ENCODE measurements around the gene TCF7. TPM values are rescaled to one million over a fixed set of nuclear protein-coding genes. Genes with fewer than 3 reads are reported as not detected.

TCF7 gene
- total RNA-seq, 1 donor from 2014 or later, result 5.7 TPM

DNA sequence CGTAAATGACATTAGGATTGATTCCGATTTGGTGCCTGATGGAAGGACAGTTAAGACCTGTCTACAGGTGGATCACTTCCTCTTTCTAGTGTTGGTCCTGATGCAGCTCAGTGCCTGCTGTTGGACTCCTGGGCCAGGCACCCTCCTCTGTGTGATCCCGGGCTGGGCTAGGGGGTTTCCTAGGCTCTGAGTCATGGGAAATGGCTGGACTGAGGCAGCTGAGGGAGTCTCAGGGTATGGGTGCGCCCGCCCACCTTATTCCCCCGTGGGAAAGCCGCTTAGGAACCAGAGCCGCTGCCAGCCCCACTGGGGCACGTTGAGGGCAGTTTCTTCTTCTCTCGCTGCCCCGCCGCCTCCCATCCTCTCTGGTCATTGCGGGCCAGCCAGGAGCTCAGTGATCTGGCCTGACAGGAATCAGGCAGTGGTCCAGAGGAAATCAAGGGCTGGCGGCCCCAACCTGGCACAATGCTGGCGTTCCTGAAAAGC, 12.9 kb downstream of the TCF7 start:
- Histone ChIP-seq H3K36me3 (peaks cover 5% of the 10 kb centered on the region), H3K27ac (peak overlapping the region; percentile 60), H3K4me1 (peaks cover 71% of the 10 kb centered on the region), H3K9me3 (no peaks in the 10 kb centered on the region), H3K27me3 (ENCODE audit: low read depth) (no peaks in the 10 kb centered on the region), H3K4me3 (no peak overlapping the region)
- TF ChIP-seq, protein P1, sequence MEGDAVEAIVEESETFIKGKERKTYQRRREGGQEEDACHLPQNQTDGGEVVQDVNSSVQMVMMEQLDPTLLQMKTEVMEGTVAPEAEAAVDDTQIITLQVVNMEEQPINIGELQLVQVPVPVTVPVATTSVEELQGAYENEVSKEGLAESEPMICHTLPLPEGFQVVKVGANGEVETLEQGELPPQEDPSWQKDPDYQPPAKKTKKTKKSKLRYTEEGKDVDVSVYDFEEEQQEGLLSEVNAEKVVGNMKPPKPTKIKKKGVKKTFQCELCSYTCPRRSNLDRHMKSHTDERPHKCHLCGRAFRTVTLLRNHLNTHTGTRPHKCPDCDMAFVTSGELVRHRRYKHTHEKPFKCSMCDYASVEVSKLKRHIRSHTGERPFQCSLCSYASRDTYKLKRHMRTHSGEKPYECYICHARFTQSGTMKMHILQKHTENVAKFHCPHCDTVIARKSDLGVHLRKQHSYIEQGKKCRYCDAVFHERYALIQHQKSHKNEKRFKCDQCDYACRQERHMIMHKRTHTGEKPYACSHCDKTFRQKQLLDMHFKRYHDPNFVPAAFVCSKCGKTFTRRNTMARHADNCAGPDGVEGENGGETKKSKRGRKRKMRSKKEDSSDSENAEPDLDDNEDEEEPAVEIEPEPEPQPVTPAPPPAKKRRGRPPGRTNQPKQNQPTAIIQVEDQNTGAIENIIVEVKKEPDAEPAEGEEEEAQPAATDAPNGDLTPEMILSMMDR (IDR thresholded peaks at IDR 0.05), result no peak
- intact Hi-C loops (cut with DNase I), result no loop called here
- ATAC-seq (no peak), DNase-seq (no peak)

DNA sequence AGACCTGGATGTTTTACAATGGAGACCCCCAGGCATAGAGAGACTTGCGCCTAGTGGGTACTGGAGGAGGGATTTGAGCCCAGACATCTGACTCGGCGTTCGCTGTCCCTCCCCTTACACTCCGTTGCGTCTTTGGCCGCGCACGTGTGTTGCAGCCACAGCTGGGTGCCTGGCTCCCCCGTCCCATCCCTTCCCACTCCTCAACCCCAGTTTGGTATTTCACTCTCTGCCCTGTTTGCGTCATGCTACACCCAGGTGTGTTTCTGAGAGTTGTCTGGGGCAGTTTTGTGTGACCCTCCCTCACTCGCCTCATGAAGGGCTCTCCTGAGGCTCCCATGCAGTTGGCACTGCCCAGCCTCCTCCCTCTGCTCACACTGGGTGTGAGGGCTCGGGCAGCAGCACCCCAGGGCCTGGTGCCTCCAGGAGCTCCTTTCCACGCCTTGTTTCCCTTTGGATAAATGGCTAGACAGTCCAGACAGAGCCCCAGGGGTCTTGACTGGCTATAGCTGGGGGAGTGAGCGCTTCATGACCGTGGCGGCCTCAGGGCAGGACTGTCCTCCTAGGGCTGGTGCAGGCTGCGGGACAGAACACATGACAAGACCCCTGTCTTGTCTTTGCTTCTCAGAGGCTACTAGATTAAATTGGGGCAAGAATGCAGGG, 13.6 kb downstream of the TCF7 start:
- Histone ChIP-seq H3K4me1 (peaks cover 71% of the 10 kb centered on the region), H3K36me3 (peaks cover 5% of the 10 kb centered on the region), H3K4me3 (no peak overlapping the region), H3K27me3 (ENCODE audit: low read depth) (no peaks in the 10 kb centered on the region), H3K27ac (peak overlapping the region; percentile 60), H3K9me3 (no peaks in the 10 kb centered on the region)
- DNase-seq (no peak), ATAC-seq (no peak)
- TF ChIP-seq, protein P1 (IDR thresholded peaks at IDR 0.05), result no peak
- intact Hi-C loops (cut with DNase I), result no loop called here

DNA sequence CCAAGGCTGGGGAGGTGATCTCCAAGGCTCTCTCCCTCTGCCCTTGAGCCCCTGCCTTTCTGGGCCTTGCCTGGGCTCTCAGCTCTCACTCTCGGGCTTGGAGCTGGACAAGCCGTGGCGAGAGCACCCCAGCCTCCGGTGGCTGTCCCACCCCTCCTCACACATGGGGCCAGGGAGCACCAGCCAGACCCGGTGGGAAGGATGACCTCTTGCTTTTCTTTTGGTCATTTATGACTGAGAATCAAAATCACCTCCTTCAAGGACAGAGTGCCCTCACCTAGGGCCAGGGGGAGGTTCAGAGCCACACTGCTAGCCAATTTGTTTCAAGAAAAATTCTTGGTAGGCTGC, 14.1 kb downstream of the TCF7 start:
- TF ChIP-seq, protein P1 (IDR thresholded peaks at IDR 0.05), result no peak
- Histone ChIP-seq H3K9me3 (no peaks in the 10 kb centered on the region), H3K4me3 (no peak overlapping the region), H3K36me3 (peaks cover 9% of the 10 kb centered on the region), H3K27me3 (ENCODE audit: low read depth) (no peaks in the 10 kb centered on the region), H3K27ac (peak overlapping the region; percentile 60), H3K4me1 (peaks cover 71% of the 10 kb centered on the region)
- ATAC-seq (no peak), DNase-seq (no peak)
- intact Hi-C loops (cut with DNase I), result no loop called here

- peaks cover 62% of the 10 kb centered on the region for H3K4me1 ChIP-seq
- peak overlapping the region; percentile 70 for H3K27ac ChIP-seq
- H3K4me3 ChIP-seq, result no peak overlapping the region
- no peak for ATAC-seq
- TF ChIP-seq, protein P1 (IDR thresholded peaks at IDR 0.05), result no peak
- peak; percentile 39 for DNase-seq
- H3K27me3 ChIP-seq (ENCODE audit: low read depth), result no peaks in the 10 kb centered on the region
- H3K9me3 ChIP-seq, result no peaks in the 10 kb centered on the region
- peaks cover 19% of the 10 kb centered on the region for H3K36me3 ChIP-seq
- intact Hi-C loops (cut with DNase I), result no loop called here
Observed at GRCh38 chr5:134129411-134130238, 15.1 kb downstream of the TCF7 start.

- TF ChIP-seq, protein P1 (IDR thresholded peaks at IDR 0.05), result no peak
- peak overlapping the region; percentile 70 for H3K27ac ChIP-seq
- ATAC-seq (no peak), DNase-seq (peak; percentile 17)
- no peaks in the 10 kb centered on the region for H3K9me3 ChIP-seq
- H3K4me1 ChIP-seq, result peaks cover 54% of the 10 kb centered on the region
- H3K27me3 ChIP-seq (ENCODE audit: low read depth), result no peaks in the 10 kb centered on the region
- intact Hi-C loops (cut with DNase I), result no loop called here
- H3K36me3 ChIP-seq, result peaks cover 26% of the 10 kb centered on the region
- no peak overlapping the region for H3K4me3 ChIP-seq
Observed at GRCh38 chr5:134130239-134130945, 15.9 kb downstream of the TCF7 start.

Data from lower lobe of right lung (tissue), 2 donors.